Right ventricle myocardium inferior (tissue), 1 donor: ENCODE measurements around the gene CRADD. TPM values are rescaled to one million over a fixed set of nuclear protein-coding genes. Genes with fewer than 3 reads are reported as not detected.
"Not testable (repeated sequence)": the region's sequence is repeated elsewhere in the genome, so short reads cannot be mapped to it uniquely, and the experiment has no call there.

Experiments
- ATAC-seq: fragments of 200-7000 bp; cut with Tn5 transposase; one replicate; pipeline ENCODE4 v1.9.1; 2020; ENCODE audit warnings: mild to moderate bottlenecking, moderate library complexity
- DNase-seq: peaks from one replicate; pipeline ENCODE4 v3.0.0; 2021; ENCODE audit errors: missing footprints
- intact Hi-C: fragments of 100-400 bp; cut with DNase I; formaldehyde crosslinking; loops from one replicate; pipeline ENCODE4 v1.11.0; 2022
- total RNA-seq: library from RNA; stranded (reverse); fragmentation: NEBNext Ultra II Directional; extraction: Animal tissue kit (Norgen Biotek cat#: 25700); gene quantifications from one replicate; pipeline ENCODE4 v1.2.1, GENCODE V29; 2021
- donor health status: DM: no; HTN: yes; CAD: no; lungs with severe emphysema.

Gene CRADD
- total RNA-seq, 1 donor from 2014 or later = 40.3 TPM

GRCh38 chr12:93785249-93786010 is 108.3 kb downstream of the CRADD start:
- DNase-seq (no peak), ATAC-seq (peak; percentile 84)
- intact Hi-C loops = loop anchor here (2.0 kb wide), 2 partner anchors 17 to 29 kb away; no protein-coding TSS in a partner anchor

GRCh38 chr12:93786656-93787397 is 109.7 kb downstream of the CRADD start:
- DNase-seq = no peak
- ATAC-seq = no peak
- intact Hi-C loops = no loop called here

GRCh38 chr12:93788853-93789252 is 111.7 kb downstream of the CRADD start:
- ATAC-seq (no peak), DNase-seq (no peak)
- intact Hi-C loops = no loop called here

- intact Hi-C loops = no loop called here
These were observed 112.6 kb downstream of the CRADD start for GRCh38 chr12:93789767-93790166.

GRCh38 chr12:93790472-93791152 is 113.4 kb downstream of the CRADD start:
- intact Hi-C loops = no loop called here
- no peak for ATAC-seq
- no peak for DNase-seq

More at GRCh38 chr12:93789767-93790166, 112.6 kb downstream of the CRADD start:
- ATAC-seq (peak; percentile 24), DNase-seq (no peak)

- intact Hi-C loops = no loop called here
- DNase-seq (no peak), ATAC-seq (no peak)
These were observed 115.8 kb downstream of the CRADD start for GRCh38 chr12:93793007-93793406.

- DNase-seq (no peak), ATAC-seq (peak; percentile 58)
- intact Hi-C loops = no loop called here
These were observed 116.8 kb downstream of the CRADD start for GRCh38 chr12:93793983-93794382.

- intact Hi-C loops = no loop called here
- ATAC-seq (no peak), DNase-seq (no peak)
These were observed 117.6 kb downstream of the CRADD start for GRCh38 chr12:93794738-93795137.

GRCh38 chr12:93795352-93795751 is 118.2 kb downstream of the CRADD start:
- ATAC-seq = no peak
- no peak for DNase-seq
- intact Hi-C loops = no loop called here

GRCh38 chr12:93796729-93797128 is 119.6 kb downstream of the CRADD start:
- intact Hi-C loops = no loop called here
- DNase-seq = no peak

GRCh38 chr12:93798279-93799151 is 121.3 kb downstream of the CRADD start:
- intact Hi-C loops = no loop called here

More at GRCh38 chr12:93796729-93797128, 119.6 kb downstream of the CRADD start:
- ATAC-seq = no peak

GRCh38 chr12:93801666-93802065 is 124.5 kb downstream of the CRADD start:
- intact Hi-C loops = loop anchor here (2.0 kb wide), 1 partner anchor 17 kb away; no protein-coding TSS in a partner anchor
- not testable (repeated sequence) for DNase-seq, ATAC-seq

More at GRCh38 chr12:93798279-93799151, 121.3 kb downstream of the CRADD start:
- no peak for ATAC-seq
- no peak for DNase-seq

GRCh38 chr12:93802293-93802692 is 125.1 kb downstream of the CRADD start:
- no peak for DNase-seq
- ATAC-seq = peak; percentile 40
- intact Hi-C loops = loop anchor here (2.0 kb wide), 1 partner anchor 17 kb away; no protein-coding TSS in a partner anchor

GRCh38 chr12:93802698-93803423 is 125.7 kb downstream of the CRADD start:
- no peak for DNase-seq
- intact Hi-C loops = loop anchor here (2.0 kb wide), 1 partner anchor 18 kb away; no protein-coding TSS in a partner anchor
- ATAC-seq = peak; percentile 47

GRCh38 chr12:93803424-93803807 is 126.2 kb downstream of the CRADD start:
- ATAC-seq (peak; percentile 78), DNase-seq (no peak)
- intact Hi-C loops = loop anchor here (2.0 kb wide), 1 partner anchor 19 kb away; no protein-coding TSS in a partner anchor

GRCh38 chr12:93804392-93805179 is 127.4 kb downstream of the CRADD start:
- DNase-seq = no peak
- ATAC-seq = no peak
- intact Hi-C loops = no loop called here

- DNase-seq (no peak), ATAC-seq (no peak)
These were observed 128.6 kb downstream of the CRADD start for GRCh38 chr12:93805736-93806141.

More at GRCh38 chr12:93805736-93806141, 128.6 kb downstream of the CRADD start:
- intact Hi-C loops = no loop called here
